Right cardiac atrium (tissue), 5 donors: ENCODE data around the gene PDSS2. TPM values are rescaled to one million over a fixed set of nuclear protein-coding genes. Genes with fewer than 3 reads are reported as not detected.
"Not testable (repeated sequence)": the region's sequence is repeated elsewhere in the genome, so short reads cannot be mapped to it uniquely, and the experiment has no call there.

ENCODE experiments used
- ATAC-seq, 2 donors: fragments of 200-7000 bp; cut with Tn5 transposase; one replicate each; pipeline versions ENCODE4 v1.8.0 to v1.9.1; 2020; ENCODE audit warnings: moderate library complexity in 2 of 2, mild to moderate bottlenecking in 1 of 2
- DNase-seq, 3 donors: peaks; one replicate each; pipeline ENCODE4 v3.0.0-alpha.2; 2020
- H3K27ac ChIP-seq: one replicate; pipeline ENCODE4 v1.5.1; 2013; ENCODE audit warnings: mild to moderate bottlenecking, low read length, control low read depth, moderate library complexity
- H3K27me3 ChIP-seq: one replicate; pipeline ENCODE4 v1.6.1; 2013; ENCODE audit not compliant: control insufficient read depth, insufficient read depth
- H3K4me1 ChIP-seq: one replicate; pipeline ENCODE4 v1.6.1; 2013; ENCODE audit warnings: low read length; ENCODE audit not compliant: control insufficient read depth, insufficient read depth
- H3K4me3 ChIP-seq: one replicate; pipeline ENCODE4 v1.5.1; 2013; ENCODE audit warnings: low read length, control low read depth
- H3K9me3 ChIP-seq: one replicate; pipeline ENCODE4 v1.6.1; 2013; ENCODE audit warnings: low read length; ENCODE audit not compliant: control insufficient read depth
- whole genome bisulfite sequencing: extraction: QIAGEN DNeasy Blood & Tissue Kit; methylation state at CpG from one replicate; pipeline ENCODE4 v1.1.7; 2013; 5-methylcytosine and 5-hydroxymethylcytosine counted together
- intact Hi-C, 4 donors: fragments of 100-400 bp; cut with DNase I; formaldehyde crosslinking; loops; one replicate each; pipeline versions ENCODE4 v1.11.0 to v1.14.0; 2022 to 2023
- polyA plus RNA-seq: library from polyadenylated mRNA; stranded (reverse); fragments of 200-250 nt; gene quantifications from one replicate; pipeline ENCODE4 v1.2.3, GENCODE V29; 2013
- total RNA-seq, 4 donors: library from RNA; stranded (reverse); fragmentation: NEBNext Ultra II Directional; extraction: Animal tissue kit (Norgen Biotek cat#: 25700); gene quantifications; one replicate each; pipeline ENCODE4 v1.2.1, GENCODE V29; 2021
- donor health status: healthy with polysubstance abuse.
- donor health status: DM: no; HTN: yes; CAD: no.
- donor health status: DM: no; HTN: no; CAD: no.
- donor health status: DM: no; HTN: yes; CAD: no; lungs with severe emphysema.
- donor health status: DM: yes; HTN: yes; CAD: no.

PDSS2 gene
- total and polyA plus RNA-seq, 5 donors = 10.0 to 15.5 (median 13.6) TPM

DNA sequence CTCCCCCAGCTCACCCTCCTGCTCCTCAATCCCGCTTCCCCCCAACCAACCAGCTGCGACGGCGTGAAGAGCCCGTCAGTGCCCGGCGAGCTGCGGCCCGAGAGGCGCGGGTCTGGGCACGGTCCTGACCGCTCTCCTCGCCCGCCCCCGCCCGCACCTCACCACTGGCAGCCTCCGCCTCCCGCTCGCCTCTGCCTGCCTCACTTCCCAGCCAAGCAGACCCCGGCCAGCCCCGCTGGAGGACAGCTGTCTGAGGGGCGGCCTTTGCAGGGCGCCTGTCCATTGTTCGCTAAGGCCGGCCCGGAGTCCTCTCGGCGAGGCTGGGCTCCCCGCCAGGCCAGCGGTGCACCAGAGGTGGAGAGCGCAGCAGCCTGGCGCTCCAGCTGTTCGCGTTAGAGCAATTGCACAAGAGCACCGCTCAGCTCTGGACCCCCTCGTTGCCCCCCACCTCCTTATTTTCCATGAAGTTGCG, 31.8 kb upstream of the PDSS2 start:
- Histone ChIP-seq H3K9me3 (no peaks in the 10 kb centered on the region), H3K4me1 (peaks cover 7% of the 10 kb centered on the region), H3K27me3 (no peaks in the 10 kb centered on the region), H3K27ac (peak overlapping the region; percentile 88), H3K4me3 (peak overlapping the region; percentile 91)
- WGBS = 1% methylated on average over 38 of the region's 38 CpGs
- DNase-seq = peak; percentile 81 to 93 (median 92)
- peak; percentile 58 to 67 for ATAC-seq
- intact Hi-C loops = loop anchor here in 1 of 4 donors (5.0 kb wide), 1 partner anchor 161 kb away; no protein-coding TSS in a partner anchor

DNA sequence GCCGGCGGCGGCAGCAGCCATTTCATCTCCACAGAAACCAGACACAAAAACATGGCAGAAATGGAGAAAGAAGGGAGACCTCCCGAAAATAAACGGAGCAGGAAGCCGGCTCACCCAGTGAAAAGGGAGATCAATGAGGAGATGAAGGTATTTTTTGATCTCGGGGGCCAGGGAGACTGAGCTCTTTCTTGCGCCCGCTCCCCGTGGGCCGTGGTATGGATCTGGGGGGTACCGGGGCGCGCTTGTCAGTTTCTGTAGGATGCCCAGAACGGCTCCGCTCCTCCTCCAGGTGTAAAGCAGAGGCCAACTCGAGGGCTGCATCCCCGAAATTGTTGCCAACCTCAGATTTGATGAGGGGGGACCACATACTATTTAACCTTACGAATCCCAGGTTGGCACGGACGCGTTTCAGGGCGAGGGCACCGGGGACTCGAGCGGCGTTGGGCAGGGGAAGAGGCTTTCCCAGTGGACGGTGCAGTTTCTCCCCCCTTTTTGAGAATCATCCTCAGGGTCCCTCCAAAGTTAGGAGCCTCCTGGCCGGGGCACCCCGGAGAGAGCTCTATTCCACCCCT, 31.3 kb upstream of the PDSS2 start:
- H3K27ac ChIP-seq = peak overlapping the region; percentile 88
- ATAC-seq (no peak), DNase-seq (peak; percentile 20 to 60 (median 53))
- peak overlapping the region; percentile 91 for H3K4me3 ChIP-seq
- under 1% methylated on average over 30 of the region's 30 CpGs for WGBS
- no peaks in the 10 kb centered on the region for H3K27me3 ChIP-seq
- intact Hi-C loops = loop anchor here in 1 of 4 donors (5.0 kb wide), 1 partner anchor 162 kb away; no protein-coding TSS in a partner anchor
- no peaks in the 10 kb centered on the region for H3K9me3 ChIP-seq
- peaks cover 5% of the 10 kb centered on the region for H3K4me1 ChIP-seq

DNA sequence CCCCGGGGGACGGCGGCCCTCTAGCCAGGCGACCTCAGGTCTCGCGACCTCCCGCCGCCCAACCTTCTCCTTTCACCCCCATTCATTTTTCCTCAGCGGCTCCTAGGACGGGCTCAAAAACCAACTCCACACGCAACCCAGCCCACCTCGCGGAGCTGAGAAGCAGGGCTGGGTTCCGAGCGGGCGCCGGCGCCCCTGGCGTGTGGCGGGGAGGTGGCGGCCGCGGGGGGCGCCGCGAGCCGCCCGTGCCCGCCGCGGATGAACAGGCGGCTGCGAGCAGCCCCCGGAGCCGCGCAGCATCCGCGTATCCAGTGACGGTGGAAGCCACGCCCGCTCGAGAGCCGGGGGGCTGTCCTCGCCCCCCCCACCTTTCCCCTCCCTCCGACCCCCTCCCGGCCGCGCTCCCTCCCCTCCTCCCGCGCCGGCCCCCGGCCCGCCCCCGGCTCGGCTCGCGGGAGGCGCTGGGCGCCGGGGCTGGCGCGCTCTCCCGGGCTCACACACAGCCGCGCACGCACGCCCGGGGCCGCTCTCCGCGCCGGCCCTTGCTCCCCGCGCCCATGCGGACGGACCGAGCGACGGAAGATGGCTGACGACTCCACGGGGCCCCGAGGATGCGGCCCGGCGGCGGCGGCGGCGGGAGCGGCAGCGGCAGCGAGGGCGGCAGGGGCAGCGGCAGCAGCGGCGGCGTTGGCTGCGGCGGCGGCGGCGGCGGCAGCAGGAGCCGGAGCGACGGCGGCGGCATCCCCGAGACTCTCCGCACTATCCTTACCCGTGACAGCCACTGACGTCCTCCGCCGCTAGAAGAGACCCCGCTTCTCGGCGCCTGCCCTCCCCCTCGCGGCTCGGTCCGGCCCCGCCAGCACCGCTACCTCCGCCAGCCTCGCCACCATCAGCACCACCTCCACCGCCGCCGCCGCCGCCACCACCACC, 30.5 kb upstream of the PDSS2 start, which contains the start of gene SOBP:
SOBP (plus strand) TSS at position 482 of the 930 bp plus-strand sequence. CDS start 500 bp downstream, outside the sequence.
- Histone ChIP-seq H3K4me1 (peaks cover 2% of the 10 kb centered on the region), H3K27ac (peak within 1 kb of the TSS; percentile 88), H3K27me3 (no peaks in the 10 kb centered on the region), H3K4me3 (peak within 1 kb of the TSS; percentile 91), H3K9me3 (no peaks in the 10 kb centered on the region)
- intact Hi-C loops = loop anchor here in 3 of 4 donors (5.0 to 10.0 kb wide), 3 partner anchors 155 to 215 kb away; no protein-coding TSS in a partner anchor
- WGBS = under 1% methylated on average over 117 of the region's 130 CpGs
- ATAC-seq (peak; percentile 64), DNase-seq (peak; percentile 78 to 90 (median 90))

DNA sequence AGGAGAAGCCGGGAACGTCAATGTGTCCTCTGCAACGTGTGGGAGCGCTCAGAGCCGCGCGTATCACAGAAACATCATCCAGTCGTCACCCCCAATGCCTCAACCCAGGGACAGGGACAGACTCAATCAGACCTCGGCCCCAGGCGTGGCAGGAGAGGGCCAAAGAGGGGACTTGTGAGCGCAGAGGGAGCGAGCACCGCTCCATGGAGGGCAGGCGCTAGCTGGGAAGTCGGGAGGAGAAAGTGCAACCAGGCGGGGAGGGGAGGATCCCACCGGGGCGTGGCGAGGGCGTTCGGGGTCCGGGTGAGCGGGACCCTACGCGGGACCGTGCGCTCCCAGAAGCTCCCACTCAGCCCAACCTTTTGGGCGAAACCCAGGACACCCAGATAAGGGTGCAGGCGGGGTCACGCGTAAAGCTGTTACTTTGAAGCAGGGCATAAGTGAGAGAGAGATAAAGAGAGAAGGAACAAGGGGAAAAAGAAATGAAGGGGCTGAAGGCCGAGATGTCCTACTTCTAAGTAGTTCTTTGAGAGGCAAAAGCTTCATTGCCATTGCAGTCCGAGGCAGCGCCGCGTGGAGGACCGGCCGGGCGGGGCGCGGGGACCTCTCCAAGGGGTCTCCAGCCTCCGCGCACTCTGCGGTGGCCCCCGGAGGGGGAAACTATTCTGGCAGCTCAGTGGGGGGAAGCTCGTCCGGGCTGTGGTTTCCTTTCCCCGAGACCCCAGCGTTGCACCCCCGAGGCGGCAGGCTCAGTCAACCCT, 29.7 kb upstream of the PDSS2 start:
- H3K9me3 ChIP-seq = no peaks in the 10 kb centered on the region
- WGBS = under 1% methylated on average over 51 of the region's 51 CpGs
- H3K4me1 ChIP-seq = peaks cover 2% of the 10 kb centered on the region
- intact Hi-C loops = loop anchor here in 2 of 4 donors (10.0 kb wide), 2 partner anchors 156 to 216 kb away; no protein-coding TSS in a partner anchor
- ATAC-seq (peak; percentile 44 to 57), DNase-seq (peak; percentile 56 to 81 (median 80))
- H3K27me3 ChIP-seq = no peaks in the 10 kb centered on the region
- peak overlapping the region; percentile 91 for H3K4me3 ChIP-seq
- peak overlapping the region; percentile 4 for H3K27ac ChIP-seq

DNA sequence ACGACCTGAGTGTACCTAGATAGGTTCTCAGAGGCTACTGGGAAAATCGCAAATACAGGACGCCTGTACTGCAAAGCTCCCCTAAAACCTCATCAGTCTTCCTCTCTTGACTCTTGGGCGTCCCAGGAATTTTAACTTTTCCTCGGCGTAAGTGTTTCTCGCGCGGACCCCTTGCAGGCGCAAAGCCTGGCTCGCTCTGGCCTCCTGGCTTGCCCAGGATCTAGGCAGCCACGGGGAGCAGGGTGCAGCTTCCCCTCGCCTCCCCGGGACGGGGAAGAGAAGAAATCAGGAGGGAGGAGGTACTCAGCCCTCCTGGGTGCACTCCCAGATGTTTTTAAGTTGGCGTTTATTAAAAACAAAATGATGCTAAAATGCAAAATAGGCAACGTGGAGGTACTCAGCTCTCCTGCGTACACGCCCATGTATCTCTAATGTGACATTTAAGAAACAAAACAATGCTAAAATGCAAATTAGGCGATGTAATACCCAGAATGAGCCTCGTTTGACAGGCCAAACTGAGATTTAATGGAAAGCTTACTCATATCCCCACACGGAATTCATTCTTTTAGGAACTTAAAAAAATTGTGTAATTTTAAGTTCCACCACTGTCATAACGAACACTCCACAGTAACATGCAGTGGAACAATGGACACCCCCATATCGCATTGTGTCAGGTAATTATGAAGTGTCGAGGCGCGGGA, 29.0 kb upstream of the PDSS2 start:
- Histone ChIP-seq H3K4me1 (peaks cover 2% of the 10 kb centered on the region), H3K4me3 (peak overlapping the region; percentile 91), H3K27ac (no peak overlapping the region), H3K9me3 (no peaks in the 10 kb centered on the region), H3K27me3 (no peaks in the 10 kb centered on the region)
- intact Hi-C loops = loop anchor here in 2 of 4 donors (10.0 kb wide), 2 partner anchors 156 to 216 kb away; no protein-coding TSS in a partner anchor
- ATAC-seq (no peak), DNase-seq (peak in 1 of 3 donors; percentile 51)
- WGBS = 21% methylated on average over 27 of the region's 27 CpGs

DNA sequence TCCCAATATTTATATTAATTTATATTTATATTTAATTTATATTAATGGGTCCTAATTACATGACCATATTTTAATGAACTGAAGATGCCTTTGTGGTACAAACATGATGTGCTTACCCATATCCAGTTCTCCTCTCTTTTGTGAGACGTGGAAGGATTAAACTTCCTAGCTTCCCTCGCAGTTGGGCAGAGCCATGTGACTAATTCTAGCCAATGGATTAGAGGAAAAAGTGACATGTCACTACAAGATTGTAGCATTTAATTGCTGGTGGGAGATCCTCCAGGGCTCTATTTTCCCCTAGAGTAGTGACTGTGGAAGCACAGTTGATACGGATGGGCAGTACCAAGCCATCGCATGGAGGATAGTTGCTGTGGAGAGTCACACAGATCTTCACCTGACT, 25.8 kb upstream of the PDSS2 start:
- DNase-seq (no peak), ATAC-seq (no peak)
- H3K4me3 ChIP-seq = no peak overlapping the region
- H3K9me3 ChIP-seq = no peaks in the 10 kb centered on the region
- H3K27ac ChIP-seq = no peak overlapping the region
- intact Hi-C loops = loop anchor here in 2 of 4 donors (10.0 kb wide), 2 partner anchors 160 to 220 kb away; no protein-coding TSS in a partner anchor
- 87% methylated on average over 4 of the region's 4 CpGs for WGBS
- no peaks in the 10 kb centered on the region for H3K27me3 ChIP-seq
- H3K4me1 ChIP-seq = peaks cover 2% of the 10 kb centered on the region

DNA sequence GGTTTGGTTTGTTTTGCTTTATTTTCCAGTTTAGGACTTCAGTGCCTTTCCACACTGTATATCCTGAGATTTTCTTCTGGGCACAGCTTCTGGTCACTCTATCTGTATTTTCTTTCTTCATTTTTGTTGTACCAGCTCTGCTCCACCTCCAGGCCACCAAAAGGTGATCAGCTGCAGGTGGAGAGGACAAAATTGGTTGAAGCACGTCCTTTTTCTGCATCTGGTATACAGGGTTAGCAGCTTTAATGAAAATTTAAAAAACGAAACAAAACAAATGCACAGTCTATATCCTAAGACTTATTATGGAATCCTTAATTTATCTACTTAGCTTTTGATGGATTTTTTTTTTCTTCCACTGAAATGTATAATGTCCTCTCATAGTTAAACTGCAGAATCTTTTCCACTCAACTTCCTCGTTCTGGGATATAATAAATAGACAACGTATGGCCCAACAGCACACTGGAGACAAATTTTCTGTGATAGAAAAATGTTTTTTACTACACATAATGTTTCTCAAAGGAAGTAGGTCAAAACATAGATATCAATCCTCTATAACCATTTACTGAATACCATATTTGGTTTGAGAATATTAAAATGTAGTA, 19.8 kb upstream of the PDSS2 start:
- no peaks in the 10 kb centered on the region for H3K27me3 ChIP-seq
- intact Hi-C loops = no loop called here
- DNase-seq = no peak
- ATAC-seq = no peak
- H3K27ac ChIP-seq = no peak overlapping the region
- 87% methylated on average over 4 of the region's 4 CpGs for WGBS
- H3K4me1 ChIP-seq = no peaks in the 10 kb centered on the region
- H3K4me3 ChIP-seq = no peak overlapping the region
- H3K9me3 ChIP-seq = no peaks in the 10 kb centered on the region

DNA sequence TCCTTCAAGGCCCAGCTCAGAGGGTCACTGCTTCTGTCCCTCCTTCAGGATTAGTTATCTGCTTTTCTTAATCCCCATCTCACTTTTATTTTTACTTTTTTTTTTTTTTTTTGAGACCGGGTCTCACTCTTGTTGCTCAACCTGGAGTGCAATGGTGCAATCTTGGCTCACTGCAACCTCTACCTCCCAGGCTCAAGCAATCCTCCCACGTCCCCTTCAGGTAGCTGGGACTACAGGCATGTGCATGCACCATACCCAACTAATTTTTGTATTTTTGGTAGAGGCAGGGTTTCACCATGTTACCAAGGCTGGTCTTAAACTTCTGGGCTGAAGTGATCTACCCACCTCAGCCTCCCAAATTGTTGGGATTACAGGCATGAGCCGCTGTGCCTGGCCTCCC, 16.5 kb upstream of the PDSS2 start:
- 81% methylated on average over 3 of the region's 3 CpGs for WGBS
- H3K9me3 ChIP-seq, ATAC-seq, intact Hi-C loops, H3K4me1 ChIP-seq, DNase-seq, H3K27me3 ChIP-seq, H3K4me3 ChIP-seq, H3K27ac ChIP-seq: not testable (repeated sequence)

DNA sequence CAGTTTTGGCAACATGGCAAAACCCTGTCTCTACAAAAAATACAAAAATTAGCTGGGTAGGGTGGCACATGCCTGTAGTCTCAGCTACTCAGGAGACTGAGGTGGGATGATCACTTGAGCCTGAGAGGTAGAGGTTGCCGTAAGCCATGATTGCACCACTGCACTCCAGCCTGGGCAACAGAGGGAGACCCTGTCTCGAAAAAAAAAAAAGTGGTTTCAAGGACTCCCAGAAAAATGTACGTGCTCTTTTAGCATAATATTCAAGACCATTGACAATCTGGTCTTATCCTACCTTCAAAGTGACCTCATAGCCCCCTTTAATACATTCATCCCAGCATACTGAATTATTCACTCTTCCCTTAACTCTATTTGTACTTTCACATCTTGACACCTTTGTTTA, 16.0 kb upstream of the PDSS2 start:
- H3K9me3 ChIP-seq, DNase-seq, H3K27ac ChIP-seq, H3K4me1 ChIP-seq, intact Hi-C loops, ATAC-seq, H3K4me3 ChIP-seq, H3K27me3 ChIP-seq: not testable (repeated sequence)
- 85% methylated on average over 3 of the region's 3 CpGs for WGBS
